B cell (primary cell): ENCODE results near the gene KLHL17.

Experiments
- EZH2 ChIP-seq: IDR thresholded peaks from 2 replicates; pipeline ENCODE4 v1.6.1; 2012; ENCODE audit warnings: borderline replicate concordance, low read depth, mild to moderate bottlenecking, moderate library complexity, low read length; ENCODE audit not compliant: insufficient read depth, poor library complexity, severe bottlenecking
- TF ChIP-seq, protein P1 (sequence below): fragments of 200-600 bp; IDR thresholded peaks from one replicate; pipeline ENCODE4 v1.8.0; 2022; ENCODE audit warnings: antibody characterized with exemption, mild to moderate bottlenecking

DNA sequence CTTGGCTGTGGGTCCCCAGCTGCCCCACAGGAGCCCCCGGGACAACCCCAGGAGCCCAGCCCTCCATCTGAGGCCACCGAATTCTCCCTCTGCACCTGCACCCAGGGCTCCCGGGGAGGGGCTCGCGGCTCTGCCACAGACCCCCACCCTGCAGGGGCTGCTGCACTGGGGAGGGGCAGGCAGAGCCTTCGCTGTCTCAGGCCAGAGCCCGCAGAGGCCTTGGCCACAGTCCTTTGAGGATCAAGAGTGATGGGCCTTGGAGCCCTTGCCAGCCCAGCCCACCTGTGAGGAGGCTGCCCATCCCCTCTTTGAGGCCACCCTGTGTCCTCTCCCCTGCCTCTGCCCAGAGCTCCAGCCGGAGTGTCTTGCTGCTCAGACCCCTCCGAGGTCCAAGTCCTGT lies 15.0 kb downstream of the KLHL17 start:
- TF ChIP-seq, protein P1, sequence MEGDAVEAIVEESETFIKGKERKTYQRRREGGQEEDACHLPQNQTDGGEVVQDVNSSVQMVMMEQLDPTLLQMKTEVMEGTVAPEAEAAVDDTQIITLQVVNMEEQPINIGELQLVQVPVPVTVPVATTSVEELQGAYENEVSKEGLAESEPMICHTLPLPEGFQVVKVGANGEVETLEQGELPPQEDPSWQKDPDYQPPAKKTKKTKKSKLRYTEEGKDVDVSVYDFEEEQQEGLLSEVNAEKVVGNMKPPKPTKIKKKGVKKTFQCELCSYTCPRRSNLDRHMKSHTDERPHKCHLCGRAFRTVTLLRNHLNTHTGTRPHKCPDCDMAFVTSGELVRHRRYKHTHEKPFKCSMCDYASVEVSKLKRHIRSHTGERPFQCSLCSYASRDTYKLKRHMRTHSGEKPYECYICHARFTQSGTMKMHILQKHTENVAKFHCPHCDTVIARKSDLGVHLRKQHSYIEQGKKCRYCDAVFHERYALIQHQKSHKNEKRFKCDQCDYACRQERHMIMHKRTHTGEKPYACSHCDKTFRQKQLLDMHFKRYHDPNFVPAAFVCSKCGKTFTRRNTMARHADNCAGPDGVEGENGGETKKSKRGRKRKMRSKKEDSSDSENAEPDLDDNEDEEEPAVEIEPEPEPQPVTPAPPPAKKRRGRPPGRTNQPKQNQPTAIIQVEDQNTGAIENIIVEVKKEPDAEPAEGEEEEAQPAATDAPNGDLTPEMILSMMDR: no peak
- TF ChIP-seq EZH2: no peak
